Measurements from ENCODE around the gene DCTPP1.
A peak's percentile ranks its signal among the peaks of the same experiment; 100 is the strongest.

The DCTPP1 gene

DNA sequence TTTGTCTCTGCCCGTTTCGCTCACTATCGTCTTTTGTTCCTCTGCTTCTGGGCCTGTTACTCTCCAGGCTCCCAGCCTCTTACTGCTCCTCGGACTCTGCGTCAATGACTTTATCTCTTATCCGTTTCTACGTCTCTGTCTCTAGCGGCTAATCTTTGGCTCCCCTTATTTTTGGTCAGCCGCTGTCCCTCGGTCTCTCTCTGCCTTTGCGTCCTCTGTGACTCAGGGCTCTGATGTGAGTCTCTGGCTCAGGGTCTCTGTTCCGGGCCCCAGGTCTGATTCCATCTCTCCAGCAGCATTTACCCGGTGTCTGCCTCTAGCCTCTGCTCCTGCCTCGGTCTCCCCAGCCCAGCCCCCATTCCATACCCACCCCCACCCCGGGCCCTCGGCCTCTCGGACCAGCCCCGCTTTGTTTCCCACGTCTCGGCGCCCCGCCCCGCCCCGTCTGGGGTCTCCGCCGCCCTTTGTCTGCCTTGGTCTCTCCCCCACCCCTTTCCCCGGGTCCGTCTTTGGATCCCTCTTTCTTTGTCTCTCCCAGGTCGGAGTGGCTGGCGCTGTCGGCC is 35.2 kb downstream of the DCTPP1 start:
- TF ChIP-seq POLR2AphosphoS5 (IDR thresholded peaks at IDR 0.05; ENCODE audit: low read depth, low read length) (no peak), POLR2A (IDR thresholded peaks at IDR 0.05; ENCODE audit: low read depth, low read length) (no peak), SPI1 (IDR thresholded peaks at IDR 0.05; ENCODE audit: low read depth, low read length) (no peak), TAF1 (IDR thresholded peaks at IDR 0.05; ENCODE audit: low read depth, low read length) (no peak), POU2F2 (IDR thresholded peaks at IDR 0.05; ENCODE audit: low read depth, low read length) (no peak), PAX5 (IDR thresholded peaks at IDR 0.05; ENCODE audit: insufficient read depth, low read length, severe bottlenecking) (no peak)
- no peak for FAIRE-seq
- no peak for DNase-seq (ENCODE audit: insufficient read length, low spot score)

DNA sequence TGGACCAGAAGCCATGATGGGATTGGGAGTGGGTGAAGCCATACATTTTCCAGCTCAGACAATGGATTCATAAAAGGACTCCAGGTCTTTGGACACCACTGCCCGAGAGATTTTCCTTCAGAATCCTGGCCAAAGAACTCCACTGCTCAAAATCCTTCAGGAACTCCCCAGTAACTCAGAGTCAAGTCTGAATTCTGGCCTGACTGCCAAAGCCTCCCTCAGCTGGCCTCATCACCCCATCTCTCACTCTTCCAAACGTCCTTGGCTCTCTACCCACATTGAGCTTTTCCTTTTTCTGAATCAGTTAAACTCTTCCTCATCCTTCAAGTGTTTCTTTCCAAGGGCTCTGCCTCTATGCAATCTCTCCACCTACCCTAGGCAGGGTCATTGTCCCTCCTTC is 46.3 kb downstream of the DCTPP1 start:
- FAIRE-seq: no peak
- TF ChIP-seq TAF1 (IDR thresholded peaks at IDR 0.05; ENCODE audit: low read depth, low read length) (no peak), SPI1 (IDR thresholded peaks at IDR 0.05; ENCODE audit: low read depth, low read length) (no peak), POLR2A (IDR thresholded peaks at IDR 0.05; ENCODE audit: low read depth, low read length) (no peak), POU2F2 (IDR thresholded peaks at IDR 0.05; ENCODE audit: low read depth, low read length) (no peak), POLR2AphosphoS5 (IDR thresholded peaks at IDR 0.05; ENCODE audit: low read depth, low read length) (no peak), PAX5 (IDR thresholded peaks at IDR 0.05; ENCODE audit: insufficient read depth, low read length, severe bottlenecking) (no peak)
- DNase-seq (ENCODE audit: insufficient read length, low spot score): no peak

DNA sequence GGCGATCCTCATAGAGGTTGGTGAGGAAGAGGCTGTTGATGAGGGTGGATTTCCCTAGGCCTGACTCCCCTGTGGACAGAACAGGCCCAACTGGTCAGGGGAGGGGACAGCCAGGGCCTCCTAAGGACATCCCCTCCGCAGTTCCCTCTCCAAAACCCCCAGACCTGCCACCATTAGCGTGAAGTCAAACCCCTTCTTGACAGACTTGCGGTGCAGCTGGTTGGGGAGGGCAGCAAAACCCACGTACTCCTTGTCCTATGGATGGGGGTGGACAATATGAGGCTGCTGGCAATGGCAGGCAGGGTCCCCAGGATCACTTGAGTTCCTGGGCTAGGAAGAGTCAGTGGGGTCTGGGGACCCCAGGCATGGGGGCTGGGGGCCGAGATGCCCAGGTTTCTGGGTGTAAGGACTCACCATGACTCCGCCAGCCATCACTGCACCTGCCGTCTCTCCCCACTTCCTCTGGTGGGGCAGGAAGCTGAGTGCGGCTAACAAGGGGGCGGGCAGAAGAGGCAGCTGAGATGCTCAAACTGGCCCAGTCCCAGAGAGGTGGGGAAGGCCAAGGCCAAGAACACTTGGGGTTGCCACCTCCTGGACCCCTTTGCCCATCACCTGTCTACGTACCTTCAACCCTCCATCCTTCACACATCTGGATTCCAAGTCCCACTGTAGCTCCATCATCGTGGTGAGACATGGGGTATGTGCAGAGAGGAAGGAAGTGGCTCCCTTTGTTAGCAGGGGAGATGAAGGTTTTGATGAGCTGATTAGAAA is 47.5 kb downstream of the DCTPP1 start, which contains the start of gene SEPTIN1:
Gene SEPTIN1 (minus strand): TSS at position 451 of the 771 bp plus-strand sequence. CDS start 19 bp downstream, at position 432.
- DNase-seq (ENCODE audit: insufficient read length, low spot score) (peak; percentile 59), FAIRE-seq (peak; percentile 96)
- no peak for TF ChIP-seq PAX5 (IDR thresholded peaks at IDR 0.05; ENCODE audit: insufficient read depth, low read length, severe bottlenecking)
- peak; percentile 48; the same call in 1 of the 2 replicates for TF ChIP-seq POLR2AphosphoS5 (IDR thresholded peaks at IDR 0.05; ENCODE audit: low read depth, low read length)
- peak; percentile 71 for TF ChIP-seq POLR2A (IDR thresholded peaks at IDR 0.05; ENCODE audit: low read depth, low read length)
- TF ChIP-seq SPI1 (IDR thresholded peaks at IDR 0.05; ENCODE audit: low read depth, low read length): peak; percentile 75
- peak; percentile 34; the same call in 1 of the 2 replicates for TF ChIP-seq POU2F2 (IDR thresholded peaks at IDR 0.05; ENCODE audit: low read depth, low read length)
- TF ChIP-seq TAF1 (IDR thresholded peaks at IDR 0.05; ENCODE audit: low read depth, low read length): no peak

DNA sequence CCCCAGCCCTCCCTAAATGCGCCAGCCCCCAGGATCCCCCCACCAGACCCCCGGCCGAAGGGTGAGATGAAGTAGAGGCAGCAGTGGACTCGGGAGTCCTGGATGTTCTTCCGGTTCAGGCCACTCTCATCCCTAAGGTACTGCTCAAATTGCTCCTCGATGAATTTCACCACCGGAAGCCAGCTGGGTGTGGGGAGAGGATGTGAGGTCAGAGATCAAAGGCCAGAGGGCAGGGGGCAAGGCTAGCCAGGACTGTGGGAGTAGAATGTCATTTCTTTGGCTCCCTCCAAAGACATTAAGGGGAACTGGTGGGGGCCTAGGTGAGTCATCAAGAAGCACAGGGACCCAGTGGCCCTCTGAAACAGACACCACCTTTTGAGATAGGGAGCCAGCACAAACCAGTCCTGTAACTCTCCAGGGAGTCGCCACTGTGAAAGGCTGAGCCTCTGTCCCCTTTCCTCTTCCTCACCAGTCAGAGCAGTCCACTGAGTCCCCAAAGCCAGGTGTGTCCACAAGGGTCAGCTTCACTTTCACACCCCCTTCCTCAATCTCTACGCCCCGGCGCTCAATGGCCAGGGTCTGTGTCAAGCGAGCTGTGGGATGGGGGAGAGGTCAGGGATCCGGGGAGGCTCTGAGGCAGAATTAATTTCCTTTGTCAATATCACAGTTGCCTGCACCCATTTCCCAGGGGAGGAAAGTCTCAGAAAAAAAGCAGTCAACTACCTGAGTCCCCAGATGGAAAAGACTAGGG is 48.4 kb downstream of the DCTPP1 start:
- DNase-seq (ENCODE audit: insufficient read length, low spot score) (no peak), FAIRE-seq (no peak)
- TF ChIP-seq PAX5 (IDR thresholded peaks at IDR 0.05; ENCODE audit: insufficient read depth, low read length, severe bottlenecking): no peak
- TF ChIP-seq POLR2AphosphoS5 (IDR thresholded peaks at IDR 0.05; ENCODE audit: low read depth, low read length): no peak
- 0 out of 2 replicates have a peak, but pooled peaks have one; percentile 3 for TF ChIP-seq SPI1 (IDR thresholded peaks at IDR 0.05; ENCODE audit: low read depth, low read length)

DNA sequence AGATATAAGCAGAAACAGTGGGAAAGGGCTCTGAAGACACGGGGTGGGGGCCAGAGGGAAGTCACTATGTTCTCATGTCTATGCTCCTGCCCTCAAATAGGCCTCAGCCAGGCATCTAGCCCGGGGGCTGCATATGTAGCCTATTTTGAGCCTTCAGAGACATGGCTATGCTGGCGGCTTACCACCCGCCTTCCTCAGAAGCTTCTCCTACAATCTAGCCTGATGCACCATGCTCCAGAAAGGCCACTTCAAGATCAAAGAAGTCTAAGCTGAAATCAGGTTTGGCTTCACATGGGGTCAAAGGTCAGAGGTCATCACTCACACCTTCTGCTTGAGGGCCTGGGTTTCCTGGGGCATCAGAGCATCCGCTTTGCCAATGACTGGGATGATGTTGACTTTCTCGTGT is 49.0 kb downstream of the DCTPP1 start:
- TF ChIP-seq POU2F2 (IDR thresholded peaks at IDR 0.05; ENCODE audit: low read depth, low read length) (no peak), PAX5 (IDR thresholded peaks at IDR 0.05; ENCODE audit: insufficient read depth, low read length, severe bottlenecking) (no peak), TAF1 (IDR thresholded peaks at IDR 0.05; ENCODE audit: low read depth, low read length) (no peak), POLR2A (IDR thresholded peaks at IDR 0.05; ENCODE audit: low read depth, low read length) (no peak), POLR2AphosphoS5 (IDR thresholded peaks at IDR 0.05; ENCODE audit: low read depth, low read length) (no peak), SPI1 (IDR thresholded peaks at IDR 0.05; ENCODE audit: low read depth, low read length) (no peak)
- FAIRE-seq (no peak), DNase-seq (ENCODE audit: insufficient read length, low spot score) (no peak)

DNA sequence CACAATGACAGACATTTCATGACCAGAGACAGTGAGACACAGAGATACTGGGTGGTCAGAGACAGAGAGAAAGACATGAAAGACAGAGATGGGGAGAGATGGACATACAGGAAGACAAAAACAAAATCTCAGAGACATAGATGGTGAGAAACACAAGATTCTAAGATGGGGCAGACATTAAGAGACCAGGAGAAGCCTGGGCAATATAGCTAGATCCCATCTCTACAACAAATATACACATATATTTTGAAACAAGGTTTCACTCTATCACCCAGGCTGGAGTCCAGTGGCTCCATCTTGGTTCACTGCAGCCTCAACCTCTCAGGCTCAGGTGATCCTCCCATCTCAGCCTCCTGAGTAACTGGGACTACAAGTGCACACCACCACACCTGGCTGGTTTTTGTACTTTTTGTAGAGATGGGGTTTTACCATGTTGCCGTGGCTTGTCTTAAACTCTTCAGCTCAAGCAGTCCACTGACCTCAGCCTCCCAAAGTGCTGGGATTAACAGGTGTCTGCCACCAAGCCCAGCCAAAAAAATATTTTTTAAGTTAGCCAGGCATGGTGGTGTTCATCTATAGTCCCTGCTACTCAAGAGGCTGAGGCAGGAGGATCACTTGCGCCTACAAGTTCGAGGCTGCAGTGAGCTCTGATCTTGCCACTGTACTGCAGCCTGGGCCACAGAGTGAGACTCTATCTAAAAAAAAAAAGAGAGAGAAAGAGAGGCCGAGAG is 49.6 kb downstream of the DCTPP1 start:
- DNase-seq (ENCODE audit: insufficient read length, low spot score) (no peak), FAIRE-seq (no peak)
- TF ChIP-seq POU2F2 (IDR thresholded peaks at IDR 0.05; ENCODE audit: low read depth, low read length) (no peak), PAX5 (IDR thresholded peaks at IDR 0.05; ENCODE audit: insufficient read depth, low read length, severe bottlenecking) (no peak), POLR2AphosphoS5 (IDR thresholded peaks at IDR 0.05; ENCODE audit: low read depth, low read length) (no peak), TAF1 (IDR thresholded peaks at IDR 0.05; ENCODE audit: low read depth, low read length) (no peak)

DNA sequence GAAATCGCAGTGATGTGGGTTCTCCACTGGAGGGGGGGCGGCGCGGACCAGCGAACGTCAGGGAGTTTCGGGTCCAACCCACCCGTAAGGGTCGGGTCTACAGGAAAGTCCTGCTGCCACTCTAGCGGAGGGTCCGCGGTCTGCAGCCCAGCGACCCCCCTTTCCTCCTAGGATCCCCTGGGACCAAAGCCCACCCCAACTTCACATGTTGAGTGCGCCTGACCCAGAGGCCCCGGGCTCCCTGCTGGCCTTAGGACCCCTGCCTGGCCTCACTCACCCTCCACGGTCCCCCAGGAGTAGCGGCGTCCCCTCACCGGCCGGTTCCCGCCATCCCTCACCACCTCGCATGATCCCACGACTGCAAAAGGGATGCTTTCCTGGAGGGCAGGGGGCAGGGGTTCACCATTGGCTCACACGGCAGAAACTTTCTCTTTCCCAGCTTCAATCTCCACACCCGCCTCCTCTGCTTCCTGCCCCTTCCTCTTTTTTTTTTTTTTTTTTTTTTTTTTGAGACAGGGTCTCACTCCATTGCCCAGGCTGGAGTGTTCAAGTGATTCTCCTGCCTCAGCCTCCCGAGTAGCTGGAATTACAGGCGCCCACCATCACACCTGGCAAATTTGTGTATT is 50.6 kb downstream of the DCTPP1 start:
- TF ChIP-seq POLR2A (IDR thresholded peaks at IDR 0.05; ENCODE audit: low read depth, low read length) (no peak), SPI1 (IDR thresholded peaks at IDR 0.05; ENCODE audit: low read depth, low read length) (no peak), POU2F2 (IDR thresholded peaks at IDR 0.05; ENCODE audit: low read depth, low read length) (no peak), POLR2AphosphoS5 (IDR thresholded peaks at IDR 0.05; ENCODE audit: low read depth, low read length) (no peak), TAF1 (IDR thresholded peaks at IDR 0.05; ENCODE audit: low read depth, low read length) (no peak), PAX5 (IDR thresholded peaks at IDR 0.05; ENCODE audit: insufficient read depth, low read length, severe bottlenecking) (no peak)
- DNase-seq (ENCODE audit: insufficient read length, low spot score) (no peak), FAIRE-seq (no peak)

DNA sequence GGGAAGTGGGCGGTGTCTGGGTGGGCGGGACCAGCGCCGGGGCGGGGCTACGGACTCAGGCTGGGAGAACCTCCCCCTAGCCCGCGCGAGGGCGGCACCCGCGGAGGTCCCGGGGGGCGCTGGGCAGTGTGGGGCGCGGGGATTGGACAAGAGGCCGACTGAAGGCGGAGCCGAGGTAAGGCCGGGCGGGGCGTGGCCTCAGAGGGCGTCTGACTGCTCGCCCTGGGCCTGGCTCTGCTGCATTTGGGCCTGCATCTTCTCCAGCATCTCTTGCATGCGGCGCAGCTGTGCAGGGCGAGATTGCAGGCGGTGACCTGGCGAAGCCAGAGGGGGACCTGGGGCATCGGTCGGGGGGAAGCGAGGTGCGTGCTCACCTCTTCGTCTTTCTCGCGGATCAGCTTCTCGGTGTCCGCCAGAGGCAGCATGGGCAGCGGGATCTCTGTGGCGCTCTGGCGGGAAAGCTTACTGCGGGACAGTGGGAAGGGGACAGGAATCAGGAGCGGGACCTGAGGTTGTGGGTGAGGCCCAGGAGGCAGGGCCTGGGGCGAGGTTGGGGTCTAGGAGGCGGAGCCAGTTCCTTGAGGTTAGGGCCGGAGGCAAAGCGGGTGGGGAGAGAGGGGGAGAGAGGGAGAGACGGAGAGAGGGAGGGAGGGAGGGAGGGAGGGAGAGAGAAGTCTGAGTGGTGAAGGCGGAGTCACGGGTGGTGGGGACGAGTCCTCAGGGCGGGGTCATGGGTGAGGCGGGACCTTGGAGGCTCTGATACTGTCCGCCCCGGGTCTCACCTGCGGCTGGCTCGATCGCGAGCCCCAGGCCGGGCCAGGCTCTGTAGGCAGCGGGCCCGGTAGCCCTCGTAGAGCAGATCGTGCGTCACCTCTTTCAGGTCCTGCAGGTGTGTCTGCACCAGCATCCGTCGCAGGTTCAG is 51.3 kb downstream of the DCTPP1 start:
- DNase-seq (ENCODE audit: insufficient read length, low spot score): peak; percentile 98
- peak; percentile 97 for FAIRE-seq
- TF ChIP-seq POLR2A (IDR thresholded peaks at IDR 0.05; ENCODE audit: low read depth, low read length): peak; percentile 18; the same call in 1 of the 2 replicates
- no peak for TF ChIP-seq PAX5 (IDR thresholded peaks at IDR 0.05; ENCODE audit: insufficient read depth, low read length, severe bottlenecking)
- 0 out of 2 replicates have a peak, but pooled peaks have one; percentile 3 for TF ChIP-seq TAF1 (IDR thresholded peaks at IDR 0.05; ENCODE audit: low read depth, low read length)
